Epithelial cell of proximal tubule (primary cell): ENCODE data around the gene PHRF1. TPM values are rescaled to one million over a fixed set of nuclear protein-coding genes. Genes with fewer than 3 reads are reported as not detected.

ENCODE experiments used
- DNase-seq: peaks from one replicate; pipeline ENCODE4 v3.0.0-alpha.2; 2011; ENCODE audit warnings: low read depth
- H3K4me3 ChIP-seq: 2 replicates; pipeline ENCODE4 v1.5.1; 2011; ENCODE audit warnings: low read depth, mild to moderate bottlenecking, low read length
- total RNA-seq: library from RNA; depleted of rRNA; stranded (reverse); fragments of >200 nt; gene quantifications from 2 replicates; pipeline ENCODE4 v1.2.3, GENCODE V29; 2015
- TF ChIP-seq, protein P1 (sequence below): conservative IDR thresholded peaks from 2 replicates; pipeline ENCODE4 v1.5.1; 2012; ENCODE audit warnings: low read depth, mild to moderate bottlenecking, low read length

Gene PHRF1
- total RNA-seq, 1 donor from 2014 or later = 24.2 TPM

DNA sequence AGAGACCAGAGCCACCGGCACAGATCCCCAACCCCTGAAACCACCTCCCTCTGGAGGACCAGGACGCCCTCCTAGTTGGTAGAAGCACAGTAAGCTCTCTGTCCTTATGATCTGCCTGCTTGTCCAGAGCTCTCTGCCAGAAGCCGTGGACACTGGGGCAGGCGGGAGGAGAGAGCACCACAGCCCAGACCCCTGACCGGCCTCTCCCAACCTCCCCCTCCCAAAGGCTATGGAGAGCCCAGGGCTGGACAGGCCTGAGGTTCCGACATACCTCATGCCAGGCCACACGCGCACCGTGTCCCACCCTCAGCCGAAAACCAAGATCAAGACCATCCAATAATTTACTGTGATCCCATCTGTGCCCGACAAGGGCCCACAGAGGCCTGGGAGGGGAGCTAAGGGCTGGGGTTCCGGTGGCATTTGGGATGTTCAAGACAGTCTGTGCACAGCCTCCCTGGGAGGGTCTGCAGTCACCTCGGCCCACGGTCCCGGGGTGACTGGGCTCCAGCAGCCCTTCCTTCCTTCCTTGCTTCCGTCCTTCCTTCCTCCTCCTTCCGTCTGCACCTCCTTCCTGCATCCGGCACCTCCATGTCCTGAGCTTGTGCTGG is 44.2 kb upstream of the PHRF1 start:
- DNase-seq = no peak
- TF ChIP-seq, protein P1, sequence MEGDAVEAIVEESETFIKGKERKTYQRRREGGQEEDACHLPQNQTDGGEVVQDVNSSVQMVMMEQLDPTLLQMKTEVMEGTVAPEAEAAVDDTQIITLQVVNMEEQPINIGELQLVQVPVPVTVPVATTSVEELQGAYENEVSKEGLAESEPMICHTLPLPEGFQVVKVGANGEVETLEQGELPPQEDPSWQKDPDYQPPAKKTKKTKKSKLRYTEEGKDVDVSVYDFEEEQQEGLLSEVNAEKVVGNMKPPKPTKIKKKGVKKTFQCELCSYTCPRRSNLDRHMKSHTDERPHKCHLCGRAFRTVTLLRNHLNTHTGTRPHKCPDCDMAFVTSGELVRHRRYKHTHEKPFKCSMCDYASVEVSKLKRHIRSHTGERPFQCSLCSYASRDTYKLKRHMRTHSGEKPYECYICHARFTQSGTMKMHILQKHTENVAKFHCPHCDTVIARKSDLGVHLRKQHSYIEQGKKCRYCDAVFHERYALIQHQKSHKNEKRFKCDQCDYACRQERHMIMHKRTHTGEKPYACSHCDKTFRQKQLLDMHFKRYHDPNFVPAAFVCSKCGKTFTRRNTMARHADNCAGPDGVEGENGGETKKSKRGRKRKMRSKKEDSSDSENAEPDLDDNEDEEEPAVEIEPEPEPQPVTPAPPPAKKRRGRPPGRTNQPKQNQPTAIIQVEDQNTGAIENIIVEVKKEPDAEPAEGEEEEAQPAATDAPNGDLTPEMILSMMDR = no peak
- no peak overlapping the region for H3K4me3 ChIP-seq

DNA sequence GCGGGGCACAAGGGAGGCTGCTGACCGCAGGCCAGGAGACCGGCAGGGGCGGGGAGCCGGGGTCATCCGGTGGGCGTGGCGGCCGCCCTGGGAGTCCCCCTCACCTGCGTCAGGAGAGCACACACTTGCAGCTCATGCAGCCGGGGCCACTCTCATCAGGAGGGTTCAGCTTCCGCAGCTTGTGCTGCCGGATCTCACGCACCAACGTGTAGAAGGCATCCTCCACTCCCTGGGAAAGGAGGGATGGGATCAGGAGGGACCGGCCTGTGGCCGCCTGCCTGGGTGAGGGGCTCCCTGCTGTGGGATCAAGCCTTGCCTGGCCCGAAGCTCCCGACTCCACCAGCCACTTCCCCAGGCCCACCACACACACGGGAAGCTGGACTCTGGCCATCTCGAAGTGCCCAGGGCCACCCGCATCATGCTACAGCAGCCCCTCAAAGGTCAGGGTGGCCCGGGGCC is 43.7 kb upstream of the PHRF1 start:
- no peak overlapping the region for H3K4me3 ChIP-seq
- no peak for DNase-seq
- TF ChIP-seq, protein P1 = no peak

DNA sequence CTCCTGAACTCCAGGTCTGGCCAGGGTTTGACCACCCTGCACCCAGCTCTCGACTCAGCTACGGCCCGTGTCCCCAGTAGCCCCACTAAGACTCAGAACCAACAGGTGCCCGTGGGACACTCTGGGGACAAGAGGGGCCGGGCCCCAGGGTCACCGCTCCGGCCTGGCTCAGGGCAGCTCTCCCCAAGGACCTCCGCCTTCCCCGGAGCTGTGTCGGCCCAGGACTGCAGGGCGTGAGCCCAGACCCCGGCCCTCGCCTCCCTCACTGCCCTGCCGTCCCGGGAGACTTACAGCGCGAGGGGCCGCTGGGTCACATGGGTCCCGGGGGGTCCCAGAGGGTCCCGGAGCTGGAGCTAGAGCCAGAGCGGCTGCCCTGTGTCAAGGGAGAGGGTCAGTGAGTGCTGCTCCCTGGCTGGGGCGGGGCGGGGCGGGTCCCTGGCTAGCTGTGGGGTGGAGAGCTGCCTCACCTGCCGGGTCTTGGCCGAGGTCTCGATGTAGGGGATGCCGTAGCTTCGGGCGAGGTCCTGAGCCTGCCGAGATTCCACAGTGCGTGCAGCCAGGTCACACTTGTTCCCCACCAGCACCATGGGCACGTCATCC is 43.2 kb upstream of the PHRF1 start:
- H3K4me3 ChIP-seq = no peak overlapping the region
- TF ChIP-seq, protein P1 = no peak
- no peak for DNase-seq

DNA sequence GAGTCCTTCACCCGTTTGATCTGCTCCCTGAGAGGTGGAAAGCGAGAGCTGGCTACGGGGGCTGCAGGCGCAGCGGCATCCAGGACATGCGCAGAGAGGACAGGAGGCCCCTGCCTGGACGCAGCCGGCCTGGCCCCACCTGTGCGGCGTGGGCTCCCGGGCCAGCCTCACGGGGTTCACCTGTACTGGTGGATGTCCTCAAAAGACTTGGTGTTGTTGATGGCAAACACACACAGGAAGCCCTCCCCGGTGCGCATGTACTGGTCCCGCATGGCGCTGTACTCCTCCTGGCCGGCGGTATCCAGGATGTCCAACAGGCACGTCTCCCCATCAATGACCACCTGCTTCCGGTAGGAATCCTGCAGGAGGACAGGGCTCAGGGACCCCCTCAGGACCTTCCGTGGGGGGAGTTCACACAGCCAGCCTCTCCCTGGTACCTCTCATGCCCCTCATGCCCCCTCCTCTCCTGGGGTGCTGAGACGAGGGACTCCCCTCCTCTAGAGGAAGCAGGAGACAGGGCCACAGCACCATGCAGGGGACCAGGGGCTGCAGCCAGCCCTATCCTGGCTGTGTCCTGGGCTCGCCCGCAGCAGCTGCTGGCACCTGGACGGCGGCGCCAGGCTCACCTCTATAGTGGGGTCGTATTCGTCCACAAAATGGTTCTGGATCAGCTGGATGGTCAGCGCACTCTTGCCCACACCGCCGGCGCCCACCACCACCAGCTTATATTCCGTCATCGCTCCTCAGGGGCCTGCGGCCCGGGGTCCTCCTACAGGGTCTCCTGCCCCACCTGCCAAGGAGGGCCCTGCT is 42.5 kb upstream of the PHRF1 start:
- no peak for DNase-seq
- TF ChIP-seq, protein P1 = no peak
- H3K4me3 ChIP-seq = peak overlapping the region; percentile 88

DNA sequence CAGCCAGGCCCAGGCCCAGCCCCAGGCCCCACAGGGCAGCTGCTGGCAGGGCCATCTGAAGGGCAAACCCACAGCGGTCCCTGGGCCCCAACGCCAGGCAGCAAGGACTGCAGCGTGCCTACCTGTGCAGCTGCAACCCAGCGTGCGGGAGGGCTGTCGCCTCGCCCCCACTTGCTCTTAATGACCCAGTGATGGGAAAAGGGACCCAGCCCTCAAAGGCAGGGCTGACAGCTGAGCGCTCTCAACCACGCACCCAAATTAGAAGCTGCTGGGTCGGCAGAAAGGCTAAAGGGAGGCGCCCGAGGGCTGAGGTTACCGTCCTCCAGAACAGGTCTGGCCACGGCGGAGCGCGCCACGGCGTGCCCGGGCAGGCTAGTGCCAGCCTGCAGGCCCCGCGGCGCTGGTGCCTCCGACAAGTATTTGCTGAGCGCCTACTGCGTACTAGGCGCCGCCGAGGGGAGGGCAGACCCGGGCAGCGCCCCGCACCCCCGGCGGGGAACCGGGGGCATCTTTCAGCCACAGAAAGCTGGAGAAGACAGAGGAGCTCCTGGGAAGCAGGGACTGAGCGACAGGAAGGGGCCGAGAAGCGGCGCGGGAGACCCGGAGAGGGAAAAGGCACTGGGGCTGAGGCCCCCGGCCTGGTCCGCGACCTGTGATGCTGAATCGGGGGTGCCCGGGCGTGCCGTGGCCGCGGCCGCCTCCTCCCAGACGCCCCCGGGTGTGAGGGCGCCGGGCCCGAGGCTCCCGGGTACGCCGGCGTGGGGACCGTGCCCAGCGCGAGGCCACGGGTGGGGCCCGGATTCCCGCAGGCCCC is 41.7 kb upstream of the PHRF1 start:
- TF ChIP-seq, protein P1 = no peak
- H3K4me3 ChIP-seq = peak overlapping the region; percentile 88
- no peak for DNase-seq

DNA sequence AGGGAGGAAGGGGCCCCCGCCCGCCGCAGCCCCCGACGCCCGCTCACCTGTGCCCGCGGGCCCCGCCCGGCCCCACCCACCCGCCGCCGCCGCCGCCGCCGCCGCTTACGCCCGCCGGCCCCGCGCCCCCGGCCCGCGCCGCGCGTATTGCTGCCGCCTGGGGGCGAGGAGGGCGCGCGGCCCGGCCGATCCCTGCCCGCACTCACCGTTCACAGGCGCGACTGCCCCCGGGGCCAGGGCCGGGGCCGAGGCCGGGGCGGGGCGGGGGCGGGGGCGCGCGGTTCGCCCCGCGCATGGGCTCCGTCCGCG is 41.1 kb upstream of the PHRF1 start:
- TF ChIP-seq, protein P1 = no peak
- DNase-seq = no peak
- H3K4me3 ChIP-seq = peak overlapping the region; percentile 88
